ENCODE data around the gene RBKS. TPM values are rescaled to one million over a fixed set of nuclear protein-coding genes. Genes with fewer than 3 reads are reported as not detected.

The RBKS gene
- 1.3 and 2.6 TPM in 2 replicates for total RNA-seq
- 1.3 and 1.6 TPM in 2 replicates for polyA plus RNA-seq
- polyA plus RNA-seq (2012): 1.1 and 1.9 TPM in 2 replicates
- polyA minus RNA-seq (ENCODE audit: low replicate concordance): 0.63 and 1.4 TPM in 2 replicates

- Histone ChIP-seq H3K9ac (ENCODE audit: insufficient read depth, low read length) (peak within 1 kb of the TSS; percentile 93), H3K4me2 (ENCODE audit: extremely low read depth, insufficient read depth, low read length) (peak within 1 kb of the TSS; percentile 93), H3K79me2 (ENCODE audit: control insufficient read depth, insufficient read depth, low read length) (peaks cover 6% of the 10 kb centered on the region), H3K36me3 (ENCODE audit: control insufficient read depth, insufficient read depth, low read length) (no peaks in the 10 kb centered on the region), H3K9me3 (ENCODE audit: control insufficient read depth, insufficient read depth, low read depth, low read length) (no peaks in the 10 kb centered on the region), H3K27me3 (ENCODE audit: control insufficient read depth, insufficient read depth, low read length) (no peaks in the 10 kb centered on the region), H2AFZ (ENCODE audit: low read length) (peak within 1 kb of the TSS; percentile 93), H3K4me1 (ENCODE audit: control insufficient read depth, extremely low read depth, insufficient read depth, low read length) (peaks cover 10% of the 10 kb centered on the region), H3K27ac (ENCODE audit: insufficient read depth, low read length) (peak within 1 kb of the TSS; percentile 96), H3K4me3 (replicated peaks in 1 of 4; ENCODE audit: control extremely low read depth in 1 of 4, insufficient read depth in 1 of 4, low read depth in 3 of 4, low read length in 4 of 4) (peak within 1 kb of the TSS; percentile 67 to 92 (median 86)), H4K20me1 (ENCODE audit: control insufficient read depth, extremely low read depth, insufficient read depth, low read length) (no peaks in the 10 kb centered on the region)
- DNase-seq (ENCODE audit: low read depth in 2 of 2): peak; percentile 77 to 83
- TF ChIP-seq CTCF (conservative IDR thresholded peaks at IDR 0.05 in 1 of 2, IDR thresholded peaks at IDR 0.05 in 1 of 2; ENCODE audit: low read depth in 1 of 2, low read length in 2 of 2) (no peak), EZH2 (IDR thresholded peaks at IDR 0.05; ENCODE audit: low read length, missing control alignments) (no peak)
Observed at GRCh38 chr2:27890146-27890923, at the start of gene RBKS, which contains the start of gene BABAM2. RBKS (minus strand) TSS chr2:27890387; CDS start chr2:27890345, 42 bp downstream. BABAM2 (plus strand) TSS chr2:27890729; CDS start chr2:27894557, 3,828 bp downstream.

- Histone ChIP-seq H3K9ac (ENCODE audit: insufficient read depth, low read length) (no peak overlapping the region), H3K4me1 (ENCODE audit: control insufficient read depth, extremely low read depth, insufficient read depth, low read length) (no peaks in the 10 kb centered on the region), H3K36me3 (ENCODE audit: control insufficient read depth, insufficient read depth, low read length) (no peaks in the 10 kb centered on the region), H3K27me3 (ENCODE audit: control insufficient read depth, insufficient read depth, low read length) (no peaks in the 10 kb centered on the region), H2AFZ (ENCODE audit: low read length) (no peak overlapping the region), H3K27ac (ENCODE audit: insufficient read depth, low read length) (no peak overlapping the region), H3K4me3 (replicated peaks in 1 of 4; ENCODE audit: control extremely low read depth in 1 of 4, insufficient read depth in 1 of 4, low read depth in 3 of 4, low read length in 4 of 4) (no peak overlapping the region), H3K9me3 (ENCODE audit: control insufficient read depth, insufficient read depth, low read depth, low read length) (no peaks in the 10 kb centered on the region), H3K79me2 (ENCODE audit: control insufficient read depth, insufficient read depth, low read length) (no peaks in the 10 kb centered on the region), H3K4me2 (ENCODE audit: extremely low read depth, insufficient read depth, low read length) (no peak overlapping the region), H4K20me1 (ENCODE audit: control insufficient read depth, extremely low read depth, insufficient read depth, low read length) (no peaks in the 10 kb centered on the region)
- TF ChIP-seq CTCF (conservative IDR thresholded peaks at IDR 0.05 in 1 of 2, IDR thresholded peaks at IDR 0.05 in 1 of 2; ENCODE audit: low read depth in 1 of 2, low read length in 2 of 2) (no peak), EZH2 (IDR thresholded peaks at IDR 0.05; ENCODE audit: low read length, missing control alignments) (no peak)
- no peak for DNase-seq (ENCODE audit: low read depth in 2 of 2)
Observed at GRCh38 chr2:27935026-27935425, 44.8 kb upstream of the RBKS start.

- no peaks in the 10 kb centered on the region for H3K36me3 ChIP-seq (ENCODE audit: control insufficient read depth, insufficient read depth, low read length)
- no peak overlapping the region for H3K4me3 ChIP-seq (replicated peaks in 1 of 4; ENCODE audit: control extremely low read depth in 1 of 4, insufficient read depth in 1 of 4, low read depth in 3 of 4, low read length in 4 of 4)
- no peak overlapping the region for H2AFZ ChIP-seq (ENCODE audit: low read length)
- no peaks in the 10 kb centered on the region for H3K4me1 ChIP-seq (ENCODE audit: control insufficient read depth, extremely low read depth, insufficient read depth, low read length)
- no peak overlapping the region for H3K9ac ChIP-seq (ENCODE audit: insufficient read depth, low read length)
- TF ChIP-seq EZH2 (IDR thresholded peaks at IDR 0.05; ENCODE audit: low read length, missing control alignments) (no peak), CTCF (conservative IDR thresholded peaks at IDR 0.05 in 1 of 2, IDR thresholded peaks at IDR 0.05 in 1 of 2; ENCODE audit: low read depth in 1 of 2, low read length in 2 of 2) (no peak)
- H4K20me1 ChIP-seq (ENCODE audit: control insufficient read depth, extremely low read depth, insufficient read depth, low read length): no peaks in the 10 kb centered on the region
- no peak overlapping the region for H3K27ac ChIP-seq (ENCODE audit: insufficient read depth, low read length)
- DNase-seq (ENCODE audit: low read depth in 2 of 2): peak; percentile 17 to 88
- H3K4me2 ChIP-seq (ENCODE audit: extremely low read depth, insufficient read depth, low read length): no peak overlapping the region
- H3K79me2 ChIP-seq (ENCODE audit: control insufficient read depth, insufficient read depth, low read length): no peaks in the 10 kb centered on the region
- no peaks in the 10 kb centered on the region for H3K27me3 ChIP-seq (ENCODE audit: control insufficient read depth, insufficient read depth, low read length)
- no peaks in the 10 kb centered on the region for H3K9me3 ChIP-seq (ENCODE audit: control insufficient read depth, insufficient read depth, low read depth, low read length)
Observed at GRCh38 chr2:27932396-27932795, 42.2 kb upstream of the RBKS start.
